22Rv1 (cell line): ENCODE measurements around the gene TCEANC.

Experiments used
- H3K27ac ChIP-seq: fragments of 450-650 bp; 2 replicates; pipeline ENCODE4 v1.5.1; 2017
- ZFX ChIP-seq: fragments of 450-650 bp; IDR thresholded peaks from 2 replicates; pipeline ENCODE4 v1.6.1; 2017; ENCODE audit warnings: antibody characterized with exemption, borderline replicate concordance
- TF ChIP-seq, protein P1 (sequence below): fragments of 450-650 bp; IDR thresholded peaks from 2 replicates; pipeline ENCODE4 v1.5.1; 2017; ENCODE audit warnings: mild to moderate bottlenecking

The TCEANC gene

DNA sequence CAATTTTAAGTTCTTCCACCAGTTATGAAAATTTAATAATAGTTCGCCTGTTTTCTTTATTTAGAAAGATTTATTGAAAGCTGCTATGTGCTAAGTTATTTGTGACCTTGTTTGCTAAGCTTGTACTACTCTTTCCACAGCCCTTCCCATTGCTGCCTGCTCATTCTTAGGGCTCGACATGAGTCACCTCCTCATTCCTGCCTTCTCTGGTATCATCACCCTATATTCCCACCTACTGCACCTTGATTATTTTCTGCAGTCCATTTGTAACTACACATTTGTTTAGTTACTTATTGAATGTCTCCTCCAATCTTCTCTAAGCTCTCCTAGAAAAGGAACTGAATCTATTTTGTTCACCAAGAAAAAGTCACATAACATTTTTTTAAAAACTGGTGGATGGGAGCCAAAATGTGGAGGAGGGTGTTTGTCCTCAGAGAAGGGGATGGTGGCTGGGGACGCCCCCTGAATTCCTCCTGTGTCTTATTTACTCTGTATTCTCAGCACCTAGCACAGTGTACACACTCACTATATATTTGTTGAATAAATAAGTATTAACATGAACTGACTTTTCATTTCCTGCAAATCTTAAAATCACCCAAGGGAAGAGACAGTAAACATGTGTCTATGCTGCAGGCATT, 32.3 kb downstream of the TCEANC start:
- no peak overlapping the region for H3K27ac ChIP-seq
- no peak for TF ChIP-seq ZFX
- TF ChIP-seq, protein P1, sequence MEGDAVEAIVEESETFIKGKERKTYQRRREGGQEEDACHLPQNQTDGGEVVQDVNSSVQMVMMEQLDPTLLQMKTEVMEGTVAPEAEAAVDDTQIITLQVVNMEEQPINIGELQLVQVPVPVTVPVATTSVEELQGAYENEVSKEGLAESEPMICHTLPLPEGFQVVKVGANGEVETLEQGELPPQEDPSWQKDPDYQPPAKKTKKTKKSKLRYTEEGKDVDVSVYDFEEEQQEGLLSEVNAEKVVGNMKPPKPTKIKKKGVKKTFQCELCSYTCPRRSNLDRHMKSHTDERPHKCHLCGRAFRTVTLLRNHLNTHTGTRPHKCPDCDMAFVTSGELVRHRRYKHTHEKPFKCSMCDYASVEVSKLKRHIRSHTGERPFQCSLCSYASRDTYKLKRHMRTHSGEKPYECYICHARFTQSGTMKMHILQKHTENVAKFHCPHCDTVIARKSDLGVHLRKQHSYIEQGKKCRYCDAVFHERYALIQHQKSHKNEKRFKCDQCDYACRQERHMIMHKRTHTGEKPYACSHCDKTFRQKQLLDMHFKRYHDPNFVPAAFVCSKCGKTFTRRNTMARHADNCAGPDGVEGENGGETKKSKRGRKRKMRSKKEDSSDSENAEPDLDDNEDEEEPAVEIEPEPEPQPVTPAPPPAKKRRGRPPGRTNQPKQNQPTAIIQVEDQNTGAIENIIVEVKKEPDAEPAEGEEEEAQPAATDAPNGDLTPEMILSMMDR, result no peak

DNA sequence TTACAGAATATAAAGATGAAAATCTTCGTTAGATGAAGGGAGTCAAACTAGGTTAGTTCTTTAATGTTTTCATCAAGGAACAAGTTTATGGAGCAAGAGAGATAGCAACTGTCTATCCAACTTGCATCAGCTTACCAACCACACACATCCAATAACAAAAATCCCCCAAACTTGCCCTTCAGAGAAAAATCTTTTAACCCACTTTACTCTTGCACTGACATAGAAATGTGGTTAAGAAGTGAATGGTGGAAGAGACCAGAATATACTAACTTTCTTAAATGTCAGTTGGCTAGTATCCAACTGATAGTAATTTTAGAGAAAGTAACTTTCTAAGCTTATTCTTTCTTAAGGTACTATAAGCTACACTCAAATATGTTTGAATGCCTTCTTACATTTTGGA, 34.3 kb downstream of the TCEANC start:
- no peak overlapping the region for H3K27ac ChIP-seq

DNA sequence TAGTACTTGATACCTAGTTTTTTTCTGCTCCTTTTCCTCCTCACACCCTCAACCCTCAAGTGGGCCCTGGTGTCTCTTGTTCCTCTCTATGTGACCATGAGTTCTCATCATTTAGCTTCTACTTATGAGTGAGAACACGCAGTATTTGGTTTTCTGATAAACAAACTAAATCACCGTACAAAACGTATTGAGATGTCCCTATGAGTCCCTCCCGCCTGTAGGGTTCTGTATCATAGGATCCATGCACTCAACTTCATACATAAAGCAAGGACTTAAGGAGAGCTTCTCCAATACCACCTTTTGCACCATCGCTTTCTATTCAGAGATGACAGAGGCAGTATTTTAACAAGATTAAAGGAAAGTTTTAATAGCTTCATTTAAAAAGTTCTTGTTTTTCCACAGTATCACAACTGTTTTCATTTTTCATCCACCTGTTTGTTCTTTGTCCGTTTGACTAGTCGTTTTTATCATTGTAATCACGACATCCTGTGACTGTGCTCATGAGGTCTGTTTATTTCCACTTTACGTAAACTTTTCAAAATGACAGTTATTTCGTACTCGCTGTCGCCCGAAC, 35.5 kb downstream of the TCEANC start:
- TF ChIP-seq ZFX, result no peak
- TF ChIP-seq, protein P1, result no peak
- H3K27ac ChIP-seq, result peak overlapping the region; percentile 57; the same call in 1 of the 2 replicates

More for the DNA sequence above, 34.3 kb downstream of the TCEANC start:
- TF ChIP-seq ZFX, result no peak
- TF ChIP-seq, protein P1, result no peak

DNA sequence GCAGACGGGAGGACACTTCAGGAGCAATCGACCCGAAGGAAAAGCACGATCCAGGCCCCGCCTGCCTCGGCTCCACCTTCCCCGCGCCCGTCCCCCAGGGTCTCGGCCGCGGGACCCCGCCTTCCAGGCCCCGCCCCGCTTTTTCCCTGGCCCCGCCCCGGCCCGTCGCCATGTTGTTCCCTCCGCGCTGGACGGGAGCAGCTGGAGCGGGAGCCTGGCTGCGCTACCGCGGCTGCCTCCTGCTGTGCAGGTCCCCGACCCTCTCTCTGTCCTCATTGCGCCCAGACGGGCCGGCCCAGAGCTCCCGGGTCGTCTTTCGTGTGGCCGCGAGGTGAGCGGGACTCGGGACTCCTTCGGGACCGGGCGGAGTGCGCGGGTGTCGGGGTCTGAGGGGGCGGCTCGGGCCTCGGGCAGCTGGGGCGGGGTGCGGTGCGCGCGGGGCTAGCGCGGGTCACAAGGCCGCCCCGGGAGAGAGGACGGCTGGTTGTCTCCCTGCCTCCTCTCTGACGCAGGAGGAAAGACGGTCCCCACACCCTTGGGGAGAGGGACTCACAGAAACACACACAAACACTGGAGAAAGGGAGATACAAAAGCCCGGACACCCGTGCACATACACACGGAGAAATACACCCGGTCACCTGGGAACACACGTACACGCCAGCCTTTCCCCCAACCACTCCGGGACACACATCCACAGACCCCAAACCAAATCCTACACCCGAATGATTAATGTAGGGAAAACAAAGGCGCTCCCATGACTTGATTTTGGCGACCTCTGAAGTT, 36.2 kb downstream of the TCEANC start, which contains the start of gene RAB9A:
Gene RAB9A, plus strand, starts transcription at position 171 of the 783 bp plus-strand sequence. CDS start 19,619 bp downstream, outside the sequence.
- TF ChIP-seq, protein P1, result no peak
- no peak for TF ChIP-seq ZFX
- H3K27ac ChIP-seq, result peak within 1 kb of the TSS; percentile 57

DNA sequence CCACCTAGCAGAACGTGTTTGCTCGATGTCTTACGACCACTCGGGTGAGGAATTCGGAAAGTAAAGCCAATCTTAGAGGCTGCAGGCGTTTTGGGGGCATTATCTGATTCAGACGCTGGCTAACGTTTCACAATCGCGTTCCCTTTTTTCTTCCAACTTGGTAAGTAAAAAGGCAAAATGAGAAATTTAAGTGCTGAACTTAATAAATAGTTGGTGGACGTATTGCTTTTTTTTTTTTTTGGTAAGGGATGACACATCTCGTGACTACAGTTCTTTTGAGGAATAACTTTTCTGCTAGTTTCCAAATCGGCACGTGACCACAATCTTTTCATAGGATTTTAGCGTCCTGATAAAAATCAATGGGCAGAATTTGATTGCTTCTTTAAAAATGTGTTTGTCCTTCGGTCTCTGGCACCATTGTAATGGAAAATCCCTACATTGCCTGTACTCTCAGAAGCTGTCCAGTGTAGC, 36.8 kb downstream of the TCEANC start:
- peak overlapping the region; percentile 57 for H3K27ac ChIP-seq
- TF ChIP-seq, protein P1, result no peak
- no peak for TF ChIP-seq ZFX

DNA sequence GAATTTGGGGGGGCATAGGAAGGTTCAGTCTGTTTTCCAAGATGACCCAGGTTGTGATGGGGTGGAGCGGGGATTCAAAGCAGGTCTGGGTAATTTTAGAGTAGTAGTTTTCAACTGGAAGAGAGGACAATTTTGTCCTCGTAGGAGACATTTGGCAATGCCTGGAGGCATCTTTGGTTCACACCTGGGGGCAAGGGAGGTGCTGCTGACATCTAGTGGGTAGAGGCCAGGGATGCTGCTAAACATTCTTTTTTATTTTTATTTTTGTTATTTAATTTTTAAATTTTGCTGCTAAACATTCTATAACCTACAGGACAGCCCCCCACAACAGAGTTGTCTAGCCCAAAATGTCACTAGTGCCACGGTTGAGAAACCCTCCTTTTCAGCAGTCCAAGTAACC, 37.9 kb downstream of the TCEANC start:
- no peak overlapping the region for H3K27ac ChIP-seq
- no peak for TF ChIP-seq ZFX
- TF ChIP-seq, protein P1, result no peak
